Karpas-422 (cell line): ENCODE results near the gene SLC18A3. TPM values are rescaled to one million over a fixed set of nuclear protein-coding genes. Genes with fewer than 3 reads are reported as not detected.

ENCODE experiments used
- DNase-seq: peaks from one replicate; pipeline ENCODE4 v3.0.0-alpha.2; 2015
- H2AFZ ChIP-seq: fragments of 200-600 bp; sonication (generic); 2 replicates; pipeline ENCODE4 v1.6.1; 2014; ENCODE audit warnings: antibody characterized with exemption, low read length, mixed read lengths
- H3K27ac ChIP-seq: fragments of 200-600 bp; sonication (generic); 2 replicates; pipeline ENCODE4 v1.5.1; 2014; ENCODE audit warnings: mild to moderate bottlenecking, low read length, moderate library complexity
- H3K27me3 ChIP-seq: fragments of 200-600 bp; sonication (generic); 2 replicates; pipeline ENCODE4 v1.6.1; 2014; ENCODE audit warnings: low read length, mixed read lengths
- H3K36me3 ChIP-seq: fragments of 200-600 bp; sonication (generic); 2 replicates; pipeline ENCODE4 v1.6.1; 2014; ENCODE audit warnings: low read length, mixed read lengths; ENCODE audit not compliant: insufficient read depth
- H3K4me1 ChIP-seq: fragments of 200-600 bp; sonication (generic); 2 replicates; pipeline ENCODE4 v1.6.1; 2014; ENCODE audit warnings: mild to moderate bottlenecking, low read length, mixed read lengths
- H3K4me2 ChIP-seq: fragments of 200-600 bp; sonication (generic); 2 replicates; pipeline ENCODE4 v1.6.1; 2014; ENCODE audit warnings: low read length, low read depth, mild to moderate bottlenecking; ENCODE audit not compliant: poor library complexity, severe bottlenecking
- H3K4me3 ChIP-seq: fragments of 200-600 bp; sonication (generic); 2 replicates; pipeline ENCODE4 v1.5.1; 2014; ENCODE audit warnings: mild to moderate bottlenecking, antibody characterized with exemption, low read length, mixed read lengths
- H3K79me2 ChIP-seq: fragments of 200-600 bp; sonication (generic); 2 replicates; pipeline ENCODE4 v1.6.1; 2014; ENCODE audit warnings: mild to moderate bottlenecking, low read length, mixed read lengths
- H3K9ac ChIP-seq: fragments of 200-600 bp; sonication (generic); 2 replicates; pipeline ENCODE4 v1.6.0; 2014; ENCODE audit warnings: low read length
- H3K9me2 ChIP-seq: fragments of 200-600 bp; sonication (generic), shearing (Covaris generic); replicated peaks from 2 replicates; pipeline ENCODE4 v1.6.0; 2014; ENCODE audit warnings: mild to moderate bottlenecking, low read length, moderate library complexity; ENCODE audit not compliant: insufficient read depth
- H3K9me3 ChIP-seq: fragments of 300-700, 200-600 bp; sonication (generic); 2 replicates; pipeline ENCODE4 v1.6.1; 2014; ENCODE audit warnings: low read length, mixed read lengths
- H4K20me1 ChIP-seq: fragments of 200-600 bp; sonication (generic); 2 replicates; pipeline ENCODE4 v1.6.1; 2014; ENCODE audit warnings: mild to moderate bottlenecking, antibody characterized with exemption, low read length, low read depth; ENCODE audit not compliant: insufficient read depth
- total RNA-seq: library from RNA; depleted of rRNA; stranded (reverse); fragments of >200 nt; shearing (Covaris generic); gene quantifications from 2 replicates; pipeline ENCODE4 v1.2.3, GENCODE V29; 2014; ENCODE audit warnings: low replicate concordance

Gene SLC18A3
- total RNA-seq, 1 experiment from 2014 or later: not detected

DNA sequence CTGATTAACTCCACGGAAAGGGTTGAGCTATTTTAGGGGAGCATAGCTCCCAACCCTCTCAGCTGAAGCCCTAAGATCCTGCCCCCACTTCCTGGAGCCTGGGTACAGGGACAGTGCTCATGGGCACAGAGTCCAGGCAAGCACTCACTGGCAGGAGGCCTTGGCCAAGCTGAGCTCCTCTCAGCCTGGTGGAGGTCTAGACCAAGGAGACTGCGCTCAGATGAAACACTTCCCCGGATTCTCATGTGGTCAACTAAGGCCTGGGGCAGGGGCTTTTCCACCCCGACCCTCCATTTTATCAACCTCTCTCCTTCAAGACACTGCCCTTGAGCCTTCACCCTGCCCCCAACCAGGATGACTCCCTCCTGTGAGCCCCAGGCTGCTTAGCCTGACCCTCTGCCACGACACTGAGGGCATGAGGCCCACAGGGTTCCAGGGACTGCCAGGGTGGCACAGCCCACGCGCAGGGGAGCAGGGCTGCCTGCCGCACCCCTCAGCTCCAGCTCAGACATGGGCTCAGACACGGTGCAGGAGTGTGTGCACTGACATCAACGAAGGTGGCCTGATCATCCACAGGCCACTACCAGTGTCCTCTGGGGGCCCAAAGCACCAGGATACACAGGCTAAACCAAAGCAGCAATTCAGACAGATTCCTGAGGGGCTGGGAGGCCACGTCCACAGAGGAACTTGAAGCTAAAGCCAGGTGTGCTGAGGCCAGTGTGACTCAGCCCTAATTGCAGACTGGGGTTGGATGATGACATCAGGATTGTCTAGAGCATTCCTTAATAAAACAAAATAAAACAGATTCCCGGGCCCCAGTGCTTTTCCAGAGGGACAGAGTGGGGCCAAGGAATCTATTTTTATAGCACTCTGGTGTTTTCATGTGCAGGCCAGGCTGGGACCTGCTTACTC is 22.6 kb downstream of the SLC18A3 start:
- no peaks in the 10 kb centered on the region for H3K4me1 ChIP-seq
- H3K9me3 ChIP-seq: no peaks in the 10 kb centered on the region
- H3K4me2 ChIP-seq: no peak overlapping the region
- no peaks in the 10 kb centered on the region for H3K79me2 ChIP-seq
- no peak overlapping the region for H2AFZ ChIP-seq
- no peak overlapping the region for H3K27ac ChIP-seq
- no peaks in the 10 kb centered on the region for H3K9me2 ChIP-seq
- no peak for DNase-seq
- no peaks in the 10 kb centered on the region for H3K36me3 ChIP-seq
- H4K20me1 ChIP-seq: no peaks in the 10 kb centered on the region
- H3K4me3 ChIP-seq: no peak overlapping the region
- no peak overlapping the region for H3K9ac ChIP-seq
- no peaks in the 10 kb centered on the region for H3K27me3 ChIP-seq

DNA sequence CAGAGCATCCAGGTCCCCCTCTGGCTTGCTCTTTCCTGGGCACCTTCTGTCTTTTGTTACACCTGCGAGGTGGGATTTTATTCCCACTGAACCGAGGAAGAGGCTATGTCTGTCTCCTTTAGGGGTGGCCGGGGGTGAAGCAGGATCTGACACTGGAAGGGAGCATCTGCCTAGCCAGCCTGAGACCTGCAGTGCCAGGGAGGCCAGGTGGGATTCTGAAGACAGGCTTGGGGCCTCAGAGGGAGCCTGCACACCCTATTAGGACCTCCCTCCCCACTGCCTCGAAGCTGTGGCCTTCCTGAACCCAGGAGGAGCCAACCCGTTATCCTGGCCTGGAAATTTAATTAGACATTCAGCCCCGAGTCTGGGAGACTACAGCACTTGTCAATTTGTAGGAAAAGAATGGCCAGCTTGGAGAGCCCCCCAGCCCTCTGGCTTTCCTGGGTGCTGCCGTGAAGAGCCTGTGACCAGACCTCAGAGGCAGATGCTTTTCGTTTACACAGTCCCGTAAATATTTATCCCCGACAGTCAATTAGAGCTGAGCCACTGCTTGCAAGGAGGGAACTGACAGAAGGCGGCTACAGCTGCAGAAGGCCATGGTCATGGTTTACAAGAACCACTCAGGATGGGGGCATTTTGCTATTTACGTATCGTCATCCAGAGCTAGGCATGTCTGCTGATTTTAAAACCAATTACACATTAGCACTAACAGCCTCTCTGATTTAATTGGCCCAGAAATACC is 23.4 kb downstream of the SLC18A3 start:
- no peaks in the 10 kb centered on the region for H4K20me1 ChIP-seq
- H2AFZ ChIP-seq: no peak overlapping the region
- no peaks in the 10 kb centered on the region for H3K4me1 ChIP-seq
- no peak overlapping the region for H3K9ac ChIP-seq
- H3K27me3 ChIP-seq: no peaks in the 10 kb centered on the region
- no peak overlapping the region for H3K4me2 ChIP-seq
- no peaks in the 10 kb centered on the region for H3K9me2 ChIP-seq
- H3K79me2 ChIP-seq: no peaks in the 10 kb centered on the region
- H3K27ac ChIP-seq: no peak overlapping the region
- H3K4me3 ChIP-seq: no peak overlapping the region
- no peaks in the 10 kb centered on the region for H3K36me3 ChIP-seq
- DNase-seq: no peak
- no peaks in the 10 kb centered on the region for H3K9me3 ChIP-seq

DNA sequence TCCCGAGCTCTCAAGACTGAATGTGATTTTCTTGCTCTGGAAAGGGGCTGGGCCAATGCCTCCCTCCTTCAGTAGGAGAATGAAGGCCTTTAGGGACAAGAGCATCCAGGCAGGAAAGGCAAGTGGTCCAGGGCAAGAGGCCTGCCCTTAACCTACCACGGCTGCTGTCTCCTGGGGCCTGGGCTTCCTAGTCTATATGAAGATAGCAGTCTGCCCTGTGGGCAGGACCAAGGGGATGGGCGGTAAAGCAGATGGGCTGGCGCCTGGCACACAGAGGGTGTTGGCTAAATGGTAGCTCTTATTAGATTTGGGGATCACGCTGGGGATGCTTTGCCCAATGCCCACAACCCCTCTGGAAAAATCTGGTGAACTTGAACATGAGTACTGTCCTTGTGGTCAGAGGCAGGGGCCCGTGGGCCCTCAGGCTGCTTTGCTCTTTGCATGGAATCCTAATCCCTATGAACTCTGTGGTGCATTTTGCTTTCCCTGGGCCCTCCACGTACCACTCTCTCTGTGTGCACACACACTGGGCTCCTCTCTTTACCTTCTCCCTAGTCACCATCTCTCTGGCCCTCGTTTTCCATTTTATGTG is 24.1 kb downstream of the SLC18A3 start:
- no peak overlapping the region for H3K4me3 ChIP-seq
- no peak overlapping the region for H2AFZ ChIP-seq
- no peaks in the 10 kb centered on the region for H4K20me1 ChIP-seq
- DNase-seq: no peak
- no peak overlapping the region for H3K4me2 ChIP-seq
- no peaks in the 10 kb centered on the region for H3K9me2 ChIP-seq
- H3K79me2 ChIP-seq: no peaks in the 10 kb centered on the region
- no peaks in the 10 kb centered on the region for H3K27me3 ChIP-seq
- no peak overlapping the region for H3K27ac ChIP-seq
- H3K36me3 ChIP-seq: no peaks in the 10 kb centered on the region
- H3K9me3 ChIP-seq: no peaks in the 10 kb centered on the region
- H3K9ac ChIP-seq: no peak overlapping the region
- no peaks in the 10 kb centered on the region for H3K4me1 ChIP-seq

DNA sequence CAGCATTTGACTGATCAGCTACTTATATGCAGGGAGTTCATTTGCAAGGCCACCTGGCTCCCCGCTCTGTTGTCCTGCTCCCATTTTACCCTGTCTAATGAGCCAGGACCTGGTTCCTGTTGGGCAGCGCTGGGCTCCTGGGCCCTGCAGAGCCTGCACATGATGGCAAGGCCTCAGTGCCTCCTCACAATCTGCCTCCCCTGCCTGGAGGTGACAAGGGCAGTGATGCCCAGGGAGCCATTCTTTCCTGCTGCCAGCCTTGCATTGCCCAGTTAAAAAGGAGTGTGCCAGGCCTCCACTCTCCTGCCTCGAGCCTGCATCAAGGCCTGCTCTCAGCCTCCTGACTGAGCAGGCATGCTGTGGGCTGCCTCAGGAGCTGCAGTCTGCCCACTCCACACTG is 32.2 kb downstream of the SLC18A3 start:
- no peak overlapping the region for H3K4me2 ChIP-seq
- no peak overlapping the region for H3K9ac ChIP-seq
- no peaks in the 10 kb centered on the region for H3K27me3 ChIP-seq
- no peak overlapping the region for H3K27ac ChIP-seq
- no peaks in the 10 kb centered on the region for H3K4me1 ChIP-seq
- no peaks in the 10 kb centered on the region for H3K9me2 ChIP-seq
- H3K4me3 ChIP-seq: no peak overlapping the region
- no peaks in the 10 kb centered on the region for H3K9me3 ChIP-seq
- no peak for DNase-seq
- no peaks in the 10 kb centered on the region for H3K79me2 ChIP-seq
- no peaks in the 10 kb centered on the region for H3K36me3 ChIP-seq
- H4K20me1 ChIP-seq: no peaks in the 10 kb centered on the region
- no peak overlapping the region for H2AFZ ChIP-seq

DNA sequence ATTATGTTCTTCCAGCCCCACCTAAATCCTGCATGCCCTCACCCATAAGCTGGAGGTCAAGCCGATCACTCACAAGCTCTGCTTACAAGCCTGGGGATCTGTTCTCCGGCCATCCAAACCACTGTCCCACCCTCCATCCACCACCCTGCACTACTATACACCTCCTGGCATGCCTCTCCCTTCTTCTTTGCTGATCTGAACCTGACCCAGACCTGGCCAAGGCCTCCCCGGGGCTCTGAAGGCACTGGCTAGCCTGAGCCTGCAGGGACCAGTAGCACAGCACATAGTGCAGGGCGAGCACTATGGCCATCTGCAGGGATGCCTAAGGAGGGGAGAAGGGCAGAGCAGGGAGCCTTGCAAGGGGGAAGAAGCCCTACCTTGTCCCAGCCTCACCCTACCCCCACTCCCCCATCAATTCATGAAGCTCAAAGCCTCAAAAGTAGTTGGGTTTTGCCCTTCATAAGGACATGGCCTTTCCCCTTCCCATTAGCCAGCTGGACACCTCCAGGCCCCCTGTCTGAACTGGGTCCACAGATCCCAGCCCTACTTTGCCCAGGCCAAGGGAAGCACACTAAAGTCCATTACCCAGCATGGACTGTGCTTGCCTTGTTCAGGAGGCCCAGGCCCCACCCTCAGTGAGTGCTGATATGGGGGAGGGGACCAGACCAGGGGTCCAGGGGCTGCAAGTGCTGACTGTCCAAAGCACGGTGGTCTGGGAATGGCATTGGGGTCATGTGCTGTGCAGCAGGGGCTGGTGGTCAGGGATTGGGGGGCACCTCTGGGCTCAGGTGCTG is 33.3 kb downstream of the SLC18A3 start:
- Histone ChIP-seq H3K9me3 (no peaks in the 10 kb centered on the region), H3K79me2 (no peaks in the 10 kb centered on the region), H3K9ac (no peak overlapping the region), H3K27me3 (no peaks in the 10 kb centered on the region), H3K4me1 (no peaks in the 10 kb centered on the region), H2AFZ (no peak overlapping the region), H3K4me3 (no peak overlapping the region), H3K4me2 (no peak overlapping the region), H3K36me3 (no peaks in the 10 kb centered on the region), H4K20me1 (no peaks in the 10 kb centered on the region), H3K9me2 (no peaks in the 10 kb centered on the region), H3K27ac (no peak overlapping the region)
- DNase-seq: no peak

DNA sequence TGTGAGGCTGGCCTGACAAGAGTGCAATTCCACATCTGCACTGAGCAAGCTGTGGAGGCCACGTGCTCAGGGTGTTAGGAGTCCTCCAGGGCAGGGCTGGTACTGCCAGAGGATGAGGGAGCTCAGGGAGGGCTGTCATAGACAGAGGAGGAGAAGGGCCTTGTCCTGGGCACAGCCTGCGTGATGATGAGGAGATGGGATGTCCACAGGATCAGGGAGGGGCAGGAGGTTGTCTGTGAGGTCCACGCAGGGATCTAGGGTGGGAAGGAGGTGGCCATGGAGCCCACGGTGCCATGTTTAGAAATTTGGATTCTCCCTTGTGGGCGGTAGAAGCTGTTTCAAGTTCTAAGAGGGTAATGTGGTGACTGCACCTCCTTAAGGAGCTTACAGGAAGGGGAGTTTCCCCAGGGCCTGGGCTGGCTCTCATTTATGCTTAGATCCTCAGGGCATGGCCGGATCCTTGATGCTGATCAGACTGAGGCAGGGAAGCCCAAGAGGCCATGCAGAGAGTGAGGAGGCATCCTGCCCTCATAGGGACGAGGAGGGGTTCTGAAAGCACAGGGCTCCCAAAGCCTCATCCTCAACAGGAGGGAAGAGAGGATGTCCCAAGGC is 34.0 kb downstream of the SLC18A3 start:
- H2AFZ ChIP-seq: no peak overlapping the region
- no peak overlapping the region for H3K27ac ChIP-seq
- H3K4me2 ChIP-seq: no peak overlapping the region
- no peaks in the 10 kb centered on the region for H3K9me3 ChIP-seq
- no peak for DNase-seq
- H3K9ac ChIP-seq: no peak overlapping the region
- H3K79me2 ChIP-seq: no peaks in the 10 kb centered on the region
- H3K27me3 ChIP-seq: no peaks in the 10 kb centered on the region
- peaks cover 4% of the 10 kb centered on the region for H3K4me1 ChIP-seq
- no peak overlapping the region for H3K4me3 ChIP-seq
- H3K9me2 ChIP-seq: no peaks in the 10 kb centered on the region
- no peaks in the 10 kb centered on the region for H3K36me3 ChIP-seq
- H4K20me1 ChIP-seq: no peaks in the 10 kb centered on the region

DNA sequence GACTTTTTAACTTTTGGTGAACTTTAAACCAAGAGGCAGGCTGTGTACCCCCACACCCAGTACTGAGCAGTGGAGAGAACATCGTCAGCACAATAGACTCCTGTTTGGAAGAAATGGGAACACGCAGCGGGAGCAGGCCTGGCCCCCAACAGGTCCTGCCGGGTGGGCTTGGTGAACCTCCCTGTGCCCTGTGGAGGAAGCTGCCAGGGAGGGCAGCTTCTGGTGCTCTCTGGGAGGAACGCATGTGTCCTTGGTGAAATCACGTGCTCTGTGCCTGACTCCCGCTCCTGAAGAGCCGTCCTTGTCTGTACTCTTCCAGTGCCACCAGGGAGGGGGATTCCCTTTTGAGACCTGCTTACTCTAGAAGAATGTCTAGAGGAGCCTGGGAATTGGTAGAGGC is 35.3 kb downstream of the SLC18A3 start:
- no peak overlapping the region for H3K9ac ChIP-seq
- no peak overlapping the region for H2AFZ ChIP-seq
- H3K4me2 ChIP-seq: no peak overlapping the region
- H4K20me1 ChIP-seq: no peaks in the 10 kb centered on the region
- H3K79me2 ChIP-seq: no peaks in the 10 kb centered on the region
- H3K4me3 ChIP-seq: no peak overlapping the region
- no peak for DNase-seq
- no peak overlapping the region for H3K27ac ChIP-seq
- peaks cover 17% of the 10 kb centered on the region for H3K4me1 ChIP-seq
- no peaks in the 10 kb centered on the region for H3K9me3 ChIP-seq
- H3K27me3 ChIP-seq: no peaks in the 10 kb centered on the region
- H3K9me2 ChIP-seq: no peaks in the 10 kb centered on the region
- H3K36me3 ChIP-seq: no peaks in the 10 kb centered on the region
